ENCODE measurements around the gene ZBTB9.
A peak's percentile ranks its signal among the peaks of the same experiment; 100 is the strongest.

The ZBTB9 gene, protein sequence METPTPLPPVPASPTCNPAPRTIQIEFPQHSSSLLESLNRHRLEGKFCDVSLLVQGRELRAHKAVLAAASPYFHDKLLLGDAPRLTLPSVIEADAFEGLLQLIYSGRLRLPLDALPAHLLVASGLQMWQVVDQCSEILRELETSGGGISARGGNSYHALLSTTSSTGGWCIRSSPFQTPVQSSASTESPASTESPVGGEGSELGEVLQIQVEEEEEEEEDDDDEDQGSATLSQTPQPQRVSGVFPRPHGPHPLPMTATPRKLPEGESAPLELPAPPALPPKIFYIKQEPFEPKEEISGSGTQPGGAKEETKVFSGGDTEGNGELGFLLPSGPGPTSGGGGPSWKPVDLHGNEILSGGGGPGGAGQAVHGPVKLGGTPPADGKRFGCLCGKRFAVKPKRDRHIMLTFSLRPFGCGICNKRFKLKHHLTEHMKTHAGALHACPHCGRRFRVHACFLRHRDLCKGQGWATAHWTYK

DNA sequence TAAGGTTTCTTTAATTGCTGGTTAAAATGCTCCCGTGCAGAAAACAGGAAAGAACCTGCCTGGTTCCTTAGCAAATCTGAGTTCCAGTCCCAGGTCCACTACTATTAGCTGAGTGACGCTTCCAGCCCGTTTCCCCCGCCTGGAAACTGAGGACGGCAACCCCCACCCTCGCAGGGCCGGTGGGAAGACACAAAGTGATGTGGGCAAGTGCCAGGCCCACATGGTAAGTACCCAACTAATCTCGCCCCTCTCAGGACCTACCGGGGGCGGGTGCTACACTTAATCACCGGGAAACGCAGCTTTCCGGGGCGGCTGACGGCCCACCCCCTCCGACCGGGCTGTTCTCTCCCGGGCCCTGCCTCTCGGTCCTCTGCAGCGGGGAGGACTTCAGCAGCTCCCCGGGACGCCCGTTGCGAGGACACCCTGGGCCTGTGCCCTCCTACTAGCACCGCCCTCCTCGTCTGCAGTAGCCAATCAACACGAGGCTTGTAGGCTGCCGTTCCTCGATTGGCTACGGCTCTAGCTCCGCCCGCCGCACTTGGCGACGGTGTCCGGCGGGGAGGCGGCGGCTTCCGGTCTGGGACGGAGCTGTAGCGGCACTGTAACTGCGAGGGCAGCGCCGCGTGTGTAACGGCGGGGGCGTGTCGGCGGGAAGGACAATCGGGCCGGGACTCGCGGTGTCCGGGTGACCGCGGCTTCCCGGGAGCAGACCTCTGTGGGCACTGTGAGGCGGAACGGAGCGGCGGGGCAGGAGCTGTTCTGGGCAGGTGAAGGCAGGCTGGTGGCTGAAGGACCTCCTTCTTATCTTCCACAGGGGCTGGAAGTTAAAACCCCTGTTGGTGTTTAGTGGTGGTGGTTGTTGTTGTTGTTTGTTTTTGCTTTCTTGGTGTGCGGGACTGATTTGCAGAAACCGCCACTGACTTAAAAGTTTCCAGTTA is at the start of gene ZBTB9:
Gene ZBTB9 (plus strand): TSS at position 568 of the 938 bp plus-strand sequence. CDS start 525 bp downstream, outside the sequence.
- no peaks in the 10 kb centered on the region for H3K9me3 Mint-ChIP-seq
- peaks cover 53% of the 10 kb centered on the region for H3K4me1 Mint-ChIP-seq
- no peaks in the 10 kb centered on the region for H3K27me3 Mint-ChIP-seq
- H3K36me3 Mint-ChIP-seq = peaks cover 10% of the 10 kb centered on the region
- peak within 1 kb of the TSS; percentile 99 for H3K4me3 Mint-ChIP-seq
- peak within 1 kb of the TSS; percentile 96 for H3K27ac Mint-ChIP-seq

DNA sequence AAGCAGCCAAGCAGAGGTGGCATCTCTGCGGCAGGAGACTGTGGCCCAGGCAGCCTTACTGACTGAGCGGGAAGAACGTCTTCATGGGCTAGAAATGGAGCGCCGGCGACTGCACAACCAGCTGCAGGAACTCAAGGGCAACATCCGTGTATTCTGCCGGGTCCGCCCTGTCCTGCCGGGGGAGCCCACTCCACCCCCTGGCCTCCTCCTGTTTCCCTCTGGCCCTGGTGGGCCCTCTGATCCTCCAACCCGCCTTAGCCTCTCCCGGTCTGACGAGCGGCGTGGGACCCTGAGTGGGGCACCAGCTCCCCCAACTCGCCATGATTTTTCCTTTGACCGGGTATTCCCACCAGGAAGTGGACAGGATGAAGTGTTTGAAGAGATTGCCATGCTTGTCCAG is 49.5 kb upstream of the ZBTB9 start:
- H3K27me3 Mint-ChIP-seq = no peaks in the 10 kb centered on the region
- H3K9me3 Mint-ChIP-seq = no peaks in the 10 kb centered on the region
- H3K4me3 Mint-ChIP-seq = no peak overlapping the region
- no peaks in the 10 kb centered on the region for H3K36me3 Mint-ChIP-seq
- H3K27ac Mint-ChIP-seq = no peak overlapping the region
- H3K4me1 Mint-ChIP-seq = peaks cover 9% of the 10 kb centered on the region

DNA sequence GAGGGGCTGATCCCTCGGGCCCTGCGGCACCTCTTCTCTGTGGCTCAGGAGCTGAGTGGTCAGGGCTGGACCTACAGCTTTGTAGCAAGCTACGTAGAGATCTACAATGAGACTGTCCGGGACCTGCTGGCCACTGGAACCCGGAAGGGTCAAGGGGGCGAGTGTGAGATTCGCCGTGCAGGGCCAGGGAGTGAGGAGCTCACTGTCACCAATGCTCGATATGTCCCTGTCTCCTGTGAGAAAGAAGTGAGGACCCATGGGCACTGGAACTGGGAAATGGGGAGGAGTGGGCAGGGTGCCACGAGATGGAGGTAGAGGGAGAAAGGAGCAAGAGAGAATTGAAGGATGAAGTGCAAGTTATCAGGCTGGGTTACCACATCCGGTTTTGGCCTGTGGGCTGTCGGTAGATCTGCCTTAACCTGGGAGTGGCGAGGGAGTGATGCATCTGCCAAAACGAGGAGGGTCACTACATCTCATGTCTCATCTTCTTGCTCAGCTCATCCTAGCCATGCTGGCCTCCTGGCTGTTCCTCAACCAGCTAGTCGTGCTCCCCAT is 48.9 kb upstream of the ZBTB9 start:
- Mint-ChIP-seq H3K27ac (peak overlapping the region; percentile 68), H3K36me3 (no peaks in the 10 kb centered on the region), H3K4me1 (peaks cover 11% of the 10 kb centered on the region), H3K27me3 (no peaks in the 10 kb centered on the region), H3K4me3 (no peak overlapping the region), H3K9me3 (no peaks in the 10 kb centered on the region)

DNA sequence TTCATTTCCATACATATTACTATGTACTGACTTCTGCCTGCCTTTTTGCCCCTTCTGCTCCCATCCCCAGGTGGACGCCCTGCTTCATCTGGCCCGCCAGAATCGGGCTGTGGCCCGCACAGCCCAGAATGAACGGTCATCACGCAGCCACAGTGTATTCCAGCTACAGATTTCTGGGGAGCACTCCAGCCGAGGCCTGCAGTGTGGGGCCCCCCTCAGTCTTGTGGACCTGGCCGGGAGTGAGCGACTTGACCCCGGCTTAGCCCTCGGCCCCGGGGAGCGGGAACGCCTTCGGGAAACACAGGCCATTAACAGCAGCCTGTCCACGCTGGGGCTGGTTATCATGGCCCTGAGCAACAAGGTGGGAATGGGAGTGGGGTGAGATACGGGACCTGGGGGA is 48.2 kb upstream of the ZBTB9 start:
- H3K27me3 Mint-ChIP-seq = no peaks in the 10 kb centered on the region
- H3K36me3 Mint-ChIP-seq = no peaks in the 10 kb centered on the region

DNA sequence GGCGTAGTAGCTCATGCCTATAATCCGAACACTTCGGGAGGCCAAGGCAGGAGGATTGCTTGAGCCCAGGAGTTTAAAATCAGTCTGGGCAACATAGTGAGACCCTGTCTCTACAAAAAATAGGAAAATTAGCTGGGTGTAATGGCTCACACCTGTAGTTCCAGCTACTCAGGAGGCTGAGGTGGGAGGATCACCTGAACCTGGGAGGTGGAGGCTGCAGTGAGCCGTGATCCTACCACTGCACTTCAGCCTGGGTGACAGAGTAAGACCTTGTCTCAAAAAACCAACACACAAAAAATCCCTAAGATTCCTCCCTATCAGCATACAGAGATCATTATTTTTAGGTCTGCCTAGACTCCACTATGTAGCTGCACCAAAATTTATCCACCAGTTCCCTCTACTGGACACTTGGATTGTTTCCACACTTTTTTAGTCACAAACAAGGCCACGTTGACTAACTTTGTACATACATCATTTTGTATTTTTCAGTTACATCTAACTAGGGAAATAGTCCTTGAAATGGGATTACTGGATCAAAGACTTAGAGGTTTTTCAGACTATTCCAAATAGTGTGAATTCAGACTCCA is 47.2 kb upstream of the ZBTB9 start:
- H3K27ac Mint-ChIP-seq = no peak overlapping the region

More for the DNA sequence above, 48.2 kb upstream of the ZBTB9 start:
- Mint-ChIP-seq H3K9me3 (no peaks in the 10 kb centered on the region), H3K4me3 (no peak overlapping the region), H3K27ac (peak overlapping the region; percentile 25), H3K4me1 (peaks cover 11% of the 10 kb centered on the region)

DNA sequence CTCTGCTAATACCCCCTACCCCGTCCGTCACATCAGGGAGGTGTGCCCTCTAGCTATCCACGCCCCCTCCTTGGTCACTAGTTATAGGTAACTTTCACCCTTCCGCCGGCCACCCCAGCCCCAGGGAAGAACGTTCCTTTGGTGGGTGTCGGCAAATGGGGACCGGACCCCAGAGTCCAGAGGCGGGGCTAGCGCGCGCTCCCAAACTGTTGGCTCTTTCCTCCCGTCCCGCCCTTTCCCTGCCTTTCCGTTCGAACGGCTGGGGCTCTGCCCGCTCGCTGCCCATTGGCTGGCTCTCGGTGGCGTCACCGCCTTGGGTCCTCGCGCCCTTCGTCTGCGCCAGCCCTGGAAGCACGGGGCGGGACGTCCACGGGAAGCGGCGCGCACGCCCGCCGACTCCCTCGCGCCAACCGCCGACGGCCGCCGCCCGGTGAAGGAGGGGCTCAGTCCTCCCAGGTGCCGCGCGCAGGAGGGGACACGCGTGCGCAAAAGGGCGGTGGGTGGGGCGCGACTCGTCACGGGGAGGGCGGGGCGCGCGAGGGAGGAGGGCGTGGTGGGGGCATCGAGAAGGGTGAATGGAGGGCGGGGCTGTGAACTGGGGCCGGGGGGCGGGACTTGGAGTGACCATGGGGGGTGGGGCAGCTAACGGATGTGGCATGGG is 44.2 kb upstream of the ZBTB9 start:
- H3K4me1 Mint-ChIP-seq = peaks cover 47% of the 10 kb centered on the region
- H3K4me3 Mint-ChIP-seq = peak overlapping the region; percentile 92
- H3K27ac Mint-ChIP-seq = peak overlapping the region; percentile 82
- no peaks in the 10 kb centered on the region for H3K27me3 Mint-ChIP-seq
- H3K9me3 Mint-ChIP-seq = no peaks in the 10 kb centered on the region
- peaks cover 5% of the 10 kb centered on the region for H3K36me3 Mint-ChIP-seq

More for the DNA sequence above, 47.2 kb upstream of the ZBTB9 start:
- no peak overlapping the region for H3K4me3 Mint-ChIP-seq
- H3K9me3 Mint-ChIP-seq = no peaks in the 10 kb centered on the region
- H3K4me1 Mint-ChIP-seq = peaks cover 18% of the 10 kb centered on the region
- no peaks in the 10 kb centered on the region for H3K27me3 Mint-ChIP-seq
- H3K36me3 Mint-ChIP-seq = no peaks in the 10 kb centered on the region

DNA sequence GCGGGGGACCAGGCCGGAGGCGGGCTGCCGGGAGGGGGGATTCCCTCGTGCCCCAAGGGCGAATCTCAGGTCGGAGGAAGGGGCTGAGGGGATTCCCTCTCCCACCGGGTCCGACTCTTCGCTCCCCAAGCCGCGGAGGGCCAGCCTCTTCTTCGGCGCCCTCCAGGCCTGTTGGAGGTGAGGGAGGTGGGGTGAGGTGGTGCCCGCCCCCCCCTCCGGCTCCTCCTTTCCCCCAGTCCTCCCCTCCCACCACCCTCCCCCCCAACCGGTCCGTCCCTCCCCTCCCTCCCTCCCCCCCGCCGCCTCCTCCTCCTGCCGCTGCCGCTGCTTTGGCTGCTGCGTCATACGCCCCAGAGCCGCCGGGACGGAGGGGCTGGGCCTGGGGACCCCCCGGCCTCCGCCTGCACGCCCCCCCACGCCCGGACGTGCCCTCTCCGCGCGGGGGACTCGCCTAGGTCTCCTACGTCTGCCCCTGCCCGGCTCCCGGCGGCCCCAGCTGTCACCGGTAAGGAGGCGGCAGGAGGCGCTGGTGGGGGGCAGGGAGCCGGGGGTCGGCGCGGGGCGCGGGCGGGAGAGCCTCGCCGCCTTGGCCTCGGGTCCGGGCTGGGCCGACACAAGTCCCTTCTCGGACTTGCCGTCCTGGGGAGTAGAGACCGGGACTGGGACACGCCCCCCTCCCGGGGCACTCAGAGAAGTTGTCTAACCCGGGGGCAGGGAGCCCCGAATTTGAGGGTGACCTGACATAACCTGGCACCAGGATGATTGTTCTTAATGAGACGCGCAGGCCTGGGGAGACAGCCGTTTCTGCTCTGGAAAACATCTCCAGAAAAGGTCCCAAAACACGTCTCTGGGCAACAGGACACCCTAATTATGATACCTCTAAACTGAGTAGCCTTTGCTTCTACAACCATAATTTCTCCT is 43.4 kb upstream of the ZBTB9 start, which contains the start of gene PHF1:
Gene PHF1 (plus strand): TSS at position 304 of the 921 bp plus-strand sequence. CDS start 1,250 bp downstream, outside the sequence.
- Mint-ChIP-seq H3K27me3 (no peaks in the 10 kb centered on the region), H3K36me3 (peaks cover 7% of the 10 kb centered on the region), H3K27ac (peak within 1 kb of the TSS; percentile 82), H3K4me3 (peak within 1 kb of the TSS; percentile 92), H3K4me1 (peaks cover 55% of the 10 kb centered on the region), H3K9me3 (no peaks in the 10 kb centered on the region)

DNA sequence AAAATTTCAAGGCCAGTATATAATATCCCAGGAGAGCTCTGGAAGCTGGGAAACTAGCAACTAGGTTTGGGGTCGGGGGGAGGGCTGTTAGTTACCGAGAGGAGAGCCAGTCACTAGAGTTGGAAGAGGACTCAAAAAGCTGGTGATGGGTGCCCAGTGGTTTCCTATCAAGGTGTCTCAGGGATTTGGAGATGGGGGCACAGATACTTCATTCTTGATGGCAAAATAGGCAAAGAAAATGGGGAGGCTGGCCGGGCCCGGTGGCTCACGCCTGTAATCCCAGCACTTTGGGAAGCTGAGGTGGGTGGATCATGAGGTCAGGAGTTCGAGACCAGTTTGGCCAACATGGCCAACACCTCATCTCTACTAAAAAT is 42.8 kb upstream of the ZBTB9 start:
- Mint-ChIP-seq H3K9me3 (no peaks in the 10 kb centered on the region), H3K4me3 (peak overlapping the region; percentile 76), H3K4me1 (peaks cover 61% of the 10 kb centered on the region), H3K27ac (peak overlapping the region; percentile 57), H3K36me3 (peaks cover 9% of the 10 kb centered on the region), H3K27me3 (no peaks in the 10 kb centered on the region)

DNA sequence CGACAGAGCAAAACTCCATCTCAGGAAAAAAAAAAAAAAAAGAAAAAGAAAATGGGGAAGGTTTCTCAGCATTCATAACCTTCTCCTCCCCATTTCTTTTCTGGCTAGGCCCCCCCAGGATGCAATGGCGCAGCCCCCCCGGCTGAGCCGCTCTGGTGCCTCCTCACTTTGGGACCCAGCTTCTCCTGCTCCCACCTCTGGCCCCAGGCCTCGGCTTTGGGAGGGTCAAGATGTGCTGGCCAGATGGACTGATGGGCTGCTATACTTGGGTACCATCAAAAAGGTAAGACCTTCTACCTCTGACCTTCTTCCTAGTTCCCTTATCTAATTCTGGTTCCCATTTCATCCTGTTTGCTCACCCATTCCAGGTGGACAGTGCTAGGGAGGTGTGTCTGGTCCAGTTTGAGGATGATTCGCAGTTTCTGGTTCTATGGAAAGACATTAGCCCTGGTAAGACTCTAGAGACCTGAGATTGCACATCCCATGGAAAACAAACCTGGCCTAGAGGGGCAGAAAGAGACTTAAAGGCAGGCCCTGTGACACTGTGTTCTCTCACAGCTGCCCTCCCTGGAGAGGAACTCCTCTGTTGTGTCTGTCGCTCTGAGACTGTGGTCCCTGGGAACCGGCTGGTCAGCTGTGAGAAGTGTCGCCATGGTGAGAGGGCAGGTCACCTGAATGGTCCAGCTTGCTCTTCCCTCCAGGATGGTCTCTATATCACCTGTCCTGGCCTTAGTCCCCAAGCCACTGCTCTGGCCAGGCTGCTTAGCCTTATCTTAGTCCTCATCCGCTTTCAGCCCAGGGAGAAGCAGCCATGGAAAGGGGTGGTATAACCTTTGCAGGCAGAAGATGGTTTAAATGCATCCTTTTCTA is 42.0 kb upstream of the ZBTB9 start:
- Mint-ChIP-seq H3K9me3 (no peaks in the 10 kb centered on the region), H3K4me1 (peaks cover 69% of the 10 kb centered on the region), H3K4me3 (peak overlapping the region; percentile 56), H3K36me3 (peaks cover 9% of the 10 kb centered on the region), H3K27ac (peak overlapping the region; percentile 10), H3K27me3 (no peaks in the 10 kb centered on the region)

DNA sequence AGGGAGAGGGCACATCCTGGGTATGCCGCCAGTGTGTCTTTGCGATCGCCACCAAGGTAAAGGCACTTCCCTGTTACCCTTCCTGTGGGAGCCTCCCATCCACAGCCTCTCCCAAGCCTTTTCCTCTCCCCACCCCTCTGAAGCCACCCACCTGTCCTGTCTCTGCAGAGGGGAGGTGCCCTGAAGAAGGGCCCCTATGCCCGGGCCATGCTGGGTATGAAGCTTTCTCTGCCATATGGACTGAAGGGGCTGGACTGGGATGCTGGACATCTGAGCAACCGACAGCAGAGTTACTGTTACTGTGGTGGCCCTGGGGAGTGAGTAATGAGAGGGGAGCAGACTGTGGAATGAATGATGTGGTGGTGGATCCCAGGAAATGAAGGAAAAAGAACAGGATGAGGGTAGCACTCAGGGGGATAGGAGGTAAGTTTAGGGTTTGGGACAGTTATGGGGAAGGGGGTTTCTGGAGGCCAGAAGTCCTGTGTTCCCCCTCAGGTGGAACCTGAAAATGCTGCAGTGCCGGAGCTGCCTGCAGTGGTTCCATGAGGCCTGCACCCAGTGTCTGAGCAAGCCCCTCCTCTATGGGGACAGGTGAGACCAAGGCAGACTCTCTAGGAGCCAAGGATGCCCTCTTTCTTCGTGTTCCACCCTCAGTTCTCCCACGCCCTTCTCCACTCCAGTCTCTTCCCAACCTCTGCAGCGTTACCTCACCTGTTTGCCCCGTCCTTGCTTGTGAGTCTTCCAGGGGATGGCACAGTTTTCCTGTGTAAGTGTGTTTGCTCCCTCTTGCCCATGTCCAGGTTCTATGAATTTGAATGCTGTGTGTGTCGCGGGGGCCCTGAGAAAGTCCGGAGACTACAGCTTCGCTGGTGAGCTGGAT is 40.9 kb upstream of the ZBTB9 start:
- H3K27ac Mint-ChIP-seq = peak overlapping the region; percentile 80

DNA sequence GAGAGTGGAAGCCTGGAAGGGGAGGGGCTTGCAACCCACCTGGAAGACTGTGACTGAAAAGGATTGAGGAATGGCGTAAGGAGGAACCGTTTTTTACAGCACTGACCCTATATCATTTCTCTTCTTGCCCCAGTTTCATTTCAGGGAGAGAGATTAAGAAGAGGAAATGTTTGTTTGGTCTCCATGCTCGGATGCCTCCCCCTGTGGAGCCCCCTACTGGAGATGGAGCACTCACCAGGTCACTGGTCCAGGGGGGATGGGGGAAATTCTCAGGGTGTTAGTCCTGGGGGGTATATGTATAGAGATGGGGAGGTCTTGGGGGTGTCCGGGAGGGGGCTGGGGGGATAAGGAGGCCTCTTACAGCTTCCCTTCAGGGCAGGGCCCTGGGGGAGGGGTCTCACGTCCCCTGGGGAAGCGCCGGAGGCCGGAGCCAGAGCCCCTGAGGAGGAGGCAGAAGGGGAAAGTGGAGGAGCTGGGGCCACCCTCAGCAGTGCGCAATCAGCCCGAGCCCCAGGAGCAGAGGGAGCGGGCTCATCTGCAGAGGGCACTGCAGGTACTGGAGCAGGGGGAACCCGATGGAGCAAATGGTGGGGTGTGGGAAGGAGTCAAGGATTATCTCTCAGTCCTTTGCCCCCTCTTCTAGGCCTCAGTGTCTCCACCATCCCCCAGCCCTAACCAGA is 39.6 kb upstream of the ZBTB9 start:
- Mint-ChIP-seq H3K4me1 (peaks cover 79% of the 10 kb centered on the region), H3K9me3 (no peaks in the 10 kb centered on the region), H3K36me3 (peaks cover 9% of the 10 kb centered on the region), H3K27ac (peak overlapping the region; percentile 69), H3K4me3 (peak overlapping the region; percentile 2), H3K27me3 (no peaks in the 10 kb centered on the region)

More for the DNA sequence above, 40.9 kb upstream of the ZBTB9 start:
- no peak overlapping the region for H3K4me3 Mint-ChIP-seq
- peaks cover 9% of the 10 kb centered on the region for H3K36me3 Mint-ChIP-seq
- no peaks in the 10 kb centered on the region for H3K27me3 Mint-ChIP-seq
- H3K4me1 Mint-ChIP-seq = peaks cover 74% of the 10 kb centered on the region
- H3K9me3 Mint-ChIP-seq = no peaks in the 10 kb centered on the region

DNA sequence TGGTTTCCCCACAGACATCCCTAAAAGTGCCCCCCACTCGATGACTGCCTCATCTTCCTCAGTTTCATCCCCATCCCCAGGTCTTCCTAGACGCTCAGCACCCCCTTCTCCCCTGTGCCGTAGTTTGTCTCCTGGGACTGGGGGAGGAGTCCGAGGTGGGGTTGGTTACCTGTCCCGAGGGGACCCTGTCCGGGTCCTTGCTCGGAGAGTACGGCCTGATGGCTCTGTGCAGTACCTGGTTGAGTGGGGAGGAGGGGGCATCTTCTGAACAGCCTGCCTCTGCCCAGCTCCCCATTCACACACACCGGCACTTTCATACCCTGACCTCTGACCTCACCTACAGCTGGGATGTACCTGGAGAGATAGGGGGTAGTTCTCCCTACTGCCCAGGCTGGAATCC is 38.5 kb upstream of the ZBTB9 start:
- Mint-ChIP-seq H3K27ac (peak overlapping the region; percentile 97), H3K9me3 (no peaks in the 10 kb centered on the region), H3K4me1 (peaks cover 81% of the 10 kb centered on the region), H3K4me3 (peak overlapping the region; percentile 95), H3K27me3 (no peaks in the 10 kb centered on the region), H3K36me3 (peaks cover 9% of the 10 kb centered on the region)
